WTC11 (cell line): Measurements from ENCODE around the gene CACUL1.

Source experiments
- CREB1 ChIP-seq: sonication (generic); formaldehyde crosslinking; IDR thresholded peaks from 2 replicates; pipeline ENCODE4 v1.8.0; 2023; ENCODE audit warnings: mild to moderate bottlenecking, missing genetic modification reagents
- E2F4 ChIP-seq: sonication (generic); formaldehyde crosslinking; IDR thresholded peaks from 2 replicates; pipeline ENCODE4 v1.8.1; 2022; ENCODE audit warnings: low read depth, mild to moderate bottlenecking, moderate library complexity, missing genetic modification reagents, borderline replicate concordance
- IRF2 ChIP-seq: sonication (generic); formaldehyde crosslinking; IDR thresholded peaks from 2 replicates; pipeline ENCODE4 v1.8.0; 2022; ENCODE audit warnings: low read depth, missing genetic modification reagents, borderline replicate concordance
- KAT7 ChIP-seq: sonication (generic); formaldehyde crosslinking; IDR thresholded peaks from 2 replicates; pipeline ENCODE4 v1.8.1; 2023; ENCODE audit warnings: missing genetic modification reagents, mild to moderate bottlenecking, borderline replicate concordance
- NR2C2 ChIP-seq: sonication (generic); formaldehyde crosslinking; IDR thresholded peaks from 2 replicates; pipeline ENCODE4 v1.8.0; 2022; ENCODE audit warnings: mild to moderate bottlenecking, missing genetic modification reagents
- TEAD4 ChIP-seq: sonication (generic); formaldehyde crosslinking; IDR thresholded peaks from 2 replicates; pipeline ENCODE4 v1.8.0; 2022; ENCODE audit warnings: mild to moderate bottlenecking, missing genetic modification reagents
- ZNF317 ChIP-seq: sonication (generic); formaldehyde crosslinking; IDR thresholded peaks from 2 replicates; pipeline ENCODE4 v1.8.1; 2023; ENCODE audit warnings: low read depth, mild to moderate bottlenecking, moderate library complexity, missing genetic modification reagents, borderline replicate concordance
- TF ChIP-seq, protein P1 (sequence below): sonication (generic); formaldehyde crosslinking; IDR thresholded peaks from 2 replicates; pipeline ENCODE4 v1.8.1; 2023; ENCODE audit warnings: mild to moderate bottlenecking, moderate library complexity, missing genetic modification reagents
- TF ChIP-seq, protein P2 (sequence below): fragments of 200-600 bp; IDR thresholded peaks from 2 replicates; pipeline ENCODE4 v1.8.0; 2022; ENCODE audit warnings: antibody characterized with exemption
- TF ChIP-seq, protein P3 (sequence below): sonication (generic); formaldehyde crosslinking; IDR thresholded peaks from 2 replicates; pipeline ENCODE4 v1.8.0; 2022; ENCODE audit warnings: mild to moderate bottlenecking, missing genetic modification reagents
- TF ChIP-seq, protein P4 (sequence below): sonication (generic); formaldehyde crosslinking; IDR thresholded peaks from 2 replicates; pipeline ENCODE4 v1.8.1; 2023; ENCODE audit warnings: mild to moderate bottlenecking, missing genetic modification reagents
- TF ChIP-seq, protein P5 (sequence below): sonication (generic); formaldehyde crosslinking; IDR thresholded peaks from 2 replicates; pipeline ENCODE4 v1.8.1; 2022; ENCODE audit warnings: low read depth, missing genetic modification reagents, borderline replicate concordance

DNA sequence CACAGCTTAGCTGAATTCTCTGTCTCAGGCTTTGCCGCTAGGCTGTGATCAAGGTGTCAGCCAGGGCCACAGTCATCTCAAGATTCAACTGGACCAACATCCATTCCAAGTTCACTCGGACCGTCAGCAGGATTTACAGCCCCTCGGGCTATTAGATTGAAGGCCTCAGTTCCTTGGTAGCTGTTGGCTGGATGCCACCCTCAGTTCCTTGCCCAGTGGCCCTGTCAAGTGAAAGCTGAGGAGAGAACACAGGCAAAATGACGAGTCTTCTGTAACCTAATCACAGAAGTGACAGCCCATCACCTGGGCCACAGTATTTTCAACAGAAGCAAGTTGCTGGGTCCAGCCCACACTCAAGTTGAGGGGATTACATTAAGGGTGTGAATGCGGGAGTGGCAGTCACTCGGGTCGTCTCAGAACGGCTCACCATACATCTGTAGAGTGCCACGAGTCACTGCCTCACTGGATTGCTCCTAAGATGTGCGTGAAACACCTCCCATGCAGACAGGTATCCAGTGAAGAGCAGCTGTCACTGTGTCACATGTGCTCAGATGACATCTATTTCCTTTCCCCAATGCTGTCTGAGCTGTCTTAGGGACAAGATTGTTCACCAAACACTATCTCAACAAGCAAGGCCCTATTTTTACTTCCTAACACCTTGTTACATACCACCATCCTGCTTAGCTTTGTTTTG is 80.4 kb downstream of the CACUL1 start:
- TF ChIP-seq E2F4 (CRISPR knock-in tag) (no peak), CREB1 (CRISPR knock-in tag) (no peak), KAT7 (CRISPR knock-in tag) (no peak), NR2C2 (no peak), TEAD4 (CRISPR knock-in tag) (no peak), ZNF317 (CRISPR knock-in tag) (no peak), IRF2 (CRISPR knock-in tag) (no peak)
- TF ChIP-seq, protein P1, sequence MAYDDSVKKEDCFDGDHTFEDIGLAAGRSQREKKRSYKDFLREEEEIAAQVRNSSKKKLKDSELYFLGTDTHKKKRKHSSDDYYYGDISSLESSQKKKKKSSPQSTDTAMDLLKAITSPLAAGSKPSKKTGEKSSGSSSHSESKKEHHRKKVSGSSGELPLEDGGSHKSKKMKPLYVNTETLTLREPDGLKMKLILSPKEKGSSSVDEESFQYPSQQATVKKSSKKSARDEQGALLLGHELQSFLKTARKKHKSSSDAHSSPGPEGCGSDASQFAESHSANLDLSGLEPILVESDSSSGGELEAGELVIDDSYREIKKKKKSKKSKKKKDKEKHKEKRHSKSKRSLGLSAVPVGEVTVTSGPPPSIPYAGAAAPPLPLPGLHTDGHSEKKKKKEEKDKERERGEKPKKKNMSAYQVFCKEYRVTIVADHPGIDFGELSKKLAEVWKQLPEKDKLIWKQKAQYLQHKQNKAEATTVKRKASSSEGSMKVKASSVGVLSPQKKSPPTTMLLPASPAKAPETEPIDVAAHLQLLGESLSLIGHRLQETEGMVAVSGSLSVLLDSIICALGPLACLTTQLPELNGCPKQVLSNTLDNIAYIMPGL: no peak
- TF ChIP-seq, protein P2, sequence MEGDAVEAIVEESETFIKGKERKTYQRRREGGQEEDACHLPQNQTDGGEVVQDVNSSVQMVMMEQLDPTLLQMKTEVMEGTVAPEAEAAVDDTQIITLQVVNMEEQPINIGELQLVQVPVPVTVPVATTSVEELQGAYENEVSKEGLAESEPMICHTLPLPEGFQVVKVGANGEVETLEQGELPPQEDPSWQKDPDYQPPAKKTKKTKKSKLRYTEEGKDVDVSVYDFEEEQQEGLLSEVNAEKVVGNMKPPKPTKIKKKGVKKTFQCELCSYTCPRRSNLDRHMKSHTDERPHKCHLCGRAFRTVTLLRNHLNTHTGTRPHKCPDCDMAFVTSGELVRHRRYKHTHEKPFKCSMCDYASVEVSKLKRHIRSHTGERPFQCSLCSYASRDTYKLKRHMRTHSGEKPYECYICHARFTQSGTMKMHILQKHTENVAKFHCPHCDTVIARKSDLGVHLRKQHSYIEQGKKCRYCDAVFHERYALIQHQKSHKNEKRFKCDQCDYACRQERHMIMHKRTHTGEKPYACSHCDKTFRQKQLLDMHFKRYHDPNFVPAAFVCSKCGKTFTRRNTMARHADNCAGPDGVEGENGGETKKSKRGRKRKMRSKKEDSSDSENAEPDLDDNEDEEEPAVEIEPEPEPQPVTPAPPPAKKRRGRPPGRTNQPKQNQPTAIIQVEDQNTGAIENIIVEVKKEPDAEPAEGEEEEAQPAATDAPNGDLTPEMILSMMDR: no peak
- TF ChIP-seq, protein P3, sequence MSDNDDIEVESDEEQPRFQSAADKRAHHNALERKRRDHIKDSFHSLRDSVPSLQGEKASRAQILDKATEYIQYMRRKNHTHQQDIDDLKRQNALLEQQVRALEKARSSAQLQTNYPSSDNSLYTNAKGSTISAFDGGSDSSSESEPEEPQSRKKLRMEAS (CRISPR knock-in tag): no peak
- TF ChIP-seq, protein P4, sequence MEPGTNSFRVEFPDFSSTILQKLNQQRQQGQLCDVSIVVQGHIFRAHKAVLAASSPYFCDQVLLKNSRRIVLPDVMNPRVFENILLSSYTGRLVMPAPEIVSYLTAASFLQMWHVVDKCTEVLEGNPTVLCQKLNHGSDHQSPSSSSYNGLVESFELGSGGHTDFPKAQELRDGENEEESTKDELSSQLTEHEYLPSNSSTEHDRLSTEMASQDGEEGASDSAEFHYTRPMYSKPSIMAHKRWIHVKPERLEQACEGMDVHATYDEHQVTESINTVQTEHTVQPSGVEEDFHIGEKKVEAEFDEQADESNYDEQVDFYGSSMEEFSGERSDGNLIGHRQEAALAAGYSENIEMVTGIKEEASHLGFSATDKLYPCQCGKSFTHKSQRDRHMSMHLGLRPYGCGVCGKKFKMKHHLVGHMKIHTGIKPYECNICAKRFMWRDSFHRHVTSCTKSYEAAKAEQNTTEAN (CRISPR knock-in tag): no peak
- TF ChIP-seq, protein P5, sequence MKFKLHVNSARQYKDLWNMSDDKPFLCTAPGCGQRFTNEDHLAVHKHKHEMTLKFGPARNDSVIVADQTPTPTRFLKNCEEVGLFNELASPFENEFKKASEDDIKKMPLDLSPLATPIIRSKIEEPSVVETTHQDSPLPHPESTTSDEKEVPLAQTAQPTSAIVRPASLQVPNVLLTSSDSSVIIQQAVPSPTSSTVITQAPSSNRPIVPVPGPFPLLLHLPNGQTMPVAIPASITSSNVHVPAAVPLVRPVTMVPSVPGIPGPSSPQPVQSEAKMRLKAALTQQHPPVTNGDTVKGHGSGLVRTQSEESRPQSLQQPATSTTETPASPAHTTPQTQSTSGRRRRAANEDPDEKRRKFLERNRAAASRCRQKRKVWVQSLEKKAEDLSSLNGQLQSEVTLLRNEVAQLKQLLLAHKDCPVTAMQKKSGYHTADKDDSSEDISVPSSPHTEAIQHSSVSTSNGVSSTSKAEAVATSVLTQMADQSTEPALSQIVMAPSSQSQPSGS (CRISPR knock-in tag): no peak
